ENCODE measurements around the gene DMKN.

The DMKN gene, protein sequence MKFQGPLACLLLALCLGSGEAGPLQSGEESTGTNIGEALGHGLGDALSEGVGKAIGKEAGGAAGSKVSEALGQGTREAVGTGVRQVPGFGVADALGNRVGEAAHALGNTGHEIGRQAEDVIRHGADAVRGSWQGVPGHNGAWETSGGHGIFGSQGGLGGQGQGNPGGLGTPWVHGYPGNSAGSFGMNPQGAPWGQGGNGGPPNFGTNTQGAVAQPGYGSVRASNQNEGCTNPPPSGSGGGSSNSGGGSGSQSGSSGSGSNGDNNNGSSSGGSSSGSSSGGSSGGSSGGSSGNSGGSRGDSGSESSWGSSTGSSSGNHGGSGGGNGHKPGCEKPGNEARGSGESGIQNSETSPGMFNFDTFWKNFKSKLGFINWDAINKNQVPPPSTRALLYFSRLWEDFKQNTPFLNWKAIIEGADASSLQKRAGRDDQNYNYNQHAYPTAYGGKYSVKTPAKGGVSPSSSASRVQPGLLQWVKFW

DNA sequence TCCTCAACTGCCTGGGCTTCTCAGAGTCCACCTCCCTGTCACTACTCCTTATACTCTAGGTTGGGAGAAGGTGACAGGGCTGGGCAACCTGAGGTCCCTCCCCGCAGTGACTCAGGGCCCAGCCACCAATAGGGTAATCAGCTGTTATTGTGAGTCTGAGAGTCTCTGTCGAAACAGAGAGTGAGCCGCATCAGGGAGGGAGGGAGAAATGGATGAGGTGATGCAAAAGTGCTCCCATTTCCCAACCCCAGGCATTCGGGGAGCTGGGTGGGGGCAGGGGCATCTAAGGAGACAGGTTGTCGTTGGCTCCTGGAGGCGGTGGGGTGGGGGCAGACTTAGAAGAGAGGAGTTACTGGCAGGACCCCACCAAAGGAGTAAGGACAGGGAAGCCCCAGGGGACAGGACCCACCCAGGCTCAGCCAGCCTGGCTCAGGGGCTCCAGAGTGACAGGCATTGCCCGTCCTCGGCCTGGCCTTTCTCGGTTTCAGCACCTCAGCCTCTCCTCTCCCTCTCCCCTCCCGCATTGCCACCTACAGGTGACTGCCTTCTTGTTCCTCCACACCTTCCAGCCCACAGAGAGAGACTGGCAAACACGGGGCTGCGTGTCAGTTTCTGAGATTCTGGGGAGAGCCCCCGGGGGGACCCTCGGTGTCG is at the start of gene DMKN:
Gene DMKN (minus strand): TSS at position 22 of the 654 bp plus-strand sequence. CDS start 174 bp downstream, outside the sequence.
- no peak for DNase-seq

DNA sequence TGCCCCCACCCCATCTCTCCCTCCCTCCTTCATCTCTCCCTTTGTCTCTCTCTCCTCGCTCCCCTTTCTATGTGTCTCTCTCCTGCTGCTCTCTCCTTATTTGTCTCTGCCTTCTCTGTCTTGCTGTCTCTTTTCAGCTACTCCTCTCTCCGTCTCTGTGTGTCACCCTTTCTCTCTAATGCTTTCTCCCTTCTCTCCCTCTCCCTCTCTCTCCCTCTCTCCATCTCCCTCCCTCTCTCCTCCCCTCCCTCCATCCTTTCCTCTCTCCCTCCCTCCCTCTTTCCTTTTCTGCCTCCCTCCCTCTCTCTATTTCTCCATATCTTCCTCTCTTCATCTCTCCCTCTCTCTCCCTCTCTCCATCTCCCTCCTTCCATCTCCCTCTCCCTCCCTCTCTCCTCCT is 49.3 kb upstream of the DMKN start:
- DNase-seq: no peak

DNA sequence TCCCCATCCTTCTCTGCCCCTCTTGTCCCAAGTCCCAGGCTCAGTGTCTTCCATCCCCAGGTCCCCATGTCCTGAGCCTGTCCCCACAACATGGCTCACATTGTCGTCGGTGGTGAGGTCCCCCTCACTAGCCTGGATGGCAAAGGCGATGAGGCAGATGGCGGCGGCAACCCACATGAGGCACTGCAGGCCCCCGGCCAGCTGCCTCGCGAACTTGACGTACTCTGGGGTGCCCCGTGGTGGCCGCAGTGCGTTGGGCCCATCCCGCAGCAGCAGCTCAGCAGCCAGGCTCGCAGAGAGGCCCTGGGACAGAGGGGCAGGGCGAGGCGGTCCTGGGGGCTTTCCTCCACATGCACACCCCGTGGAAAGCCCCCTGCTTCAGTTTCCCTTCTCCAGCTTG is 48.9 kb upstream of the DMKN start:
- no peak for DNase-seq

DNA sequence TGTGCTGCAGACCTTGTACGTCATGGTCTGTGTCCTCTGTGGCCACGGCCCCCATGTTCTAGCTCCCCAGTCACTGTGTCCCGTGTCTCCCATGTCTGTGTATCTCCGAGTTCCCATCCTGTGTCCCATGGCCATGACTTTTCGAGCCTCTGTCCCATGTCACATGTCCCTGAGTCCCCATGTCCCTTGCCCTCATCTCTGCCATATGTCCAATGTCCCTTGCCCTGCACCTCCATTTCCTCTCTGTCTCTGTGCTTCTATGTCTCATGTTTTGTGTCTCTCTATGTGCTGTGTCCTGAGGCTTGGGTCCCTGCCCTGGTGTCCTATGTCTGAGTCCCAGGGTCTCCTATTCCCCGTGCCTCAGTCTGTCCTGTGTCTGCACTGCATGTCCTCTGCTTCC is 48.0 kb upstream of the DMKN start:
- DNase-seq: no peak

DNA sequence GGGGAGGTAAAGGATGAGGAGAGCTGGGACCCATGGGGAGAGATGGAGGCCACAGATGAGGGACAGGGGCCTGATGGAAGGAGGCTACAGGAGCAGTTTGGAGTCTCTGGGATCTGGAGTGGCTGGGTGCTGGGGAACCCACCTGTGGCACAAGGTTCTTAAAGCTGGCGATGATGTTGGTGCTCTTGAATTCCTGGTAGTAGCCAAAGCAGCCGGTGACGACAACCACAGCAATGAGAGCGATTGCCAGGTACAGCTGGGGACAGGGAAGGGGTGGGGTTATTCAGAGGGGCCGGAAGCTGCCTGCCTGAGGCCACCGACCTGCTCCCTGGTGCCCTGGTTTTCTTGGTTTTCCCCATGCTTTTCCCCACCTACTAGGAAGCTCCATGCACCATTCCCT is 47.2 kb upstream of the DMKN start:
- DNase-seq: no peak

DNA sequence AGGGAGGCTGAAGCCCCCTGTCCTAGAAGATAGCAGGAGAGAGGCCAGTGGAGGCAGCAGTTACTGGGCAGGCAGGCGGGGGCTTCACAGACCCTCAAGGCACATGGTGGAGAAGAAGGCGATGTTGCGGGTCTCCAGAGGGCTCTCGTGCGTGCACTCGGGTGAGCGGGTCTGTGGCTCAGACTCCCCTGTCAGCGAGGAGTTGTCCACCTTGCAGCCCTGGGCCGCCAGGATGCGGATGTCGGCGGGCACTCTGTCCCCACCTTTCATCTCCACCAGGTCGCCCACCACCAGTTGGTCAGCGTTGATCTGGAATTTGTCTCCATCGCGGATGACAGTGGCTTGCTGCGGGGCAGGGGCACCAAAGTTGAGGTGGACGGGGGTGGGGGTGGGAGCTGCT is 46.8 kb upstream of the DMKN start:
- DNase-seq: no peak

DNA sequence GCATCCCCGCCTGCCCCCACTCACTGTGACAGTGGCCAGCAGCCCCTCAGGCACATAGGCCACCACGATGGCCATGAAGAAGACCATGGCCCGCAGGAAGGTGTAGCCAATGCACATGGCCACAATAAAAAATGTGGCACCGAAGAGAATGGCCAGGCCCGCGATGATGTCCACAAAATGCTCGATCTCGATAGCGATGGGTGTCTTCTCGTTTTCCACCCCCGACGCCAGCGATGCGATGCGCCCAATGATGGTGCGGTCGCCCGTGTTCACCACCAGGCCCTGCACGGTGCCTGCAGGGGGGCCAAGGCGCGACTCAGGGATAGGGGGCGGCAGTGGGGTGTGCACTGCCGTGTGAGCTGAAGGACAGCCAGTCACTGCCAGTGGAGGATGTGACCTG is 46.3 kb upstream of the DMKN start:
- no peak for DNase-seq

DNA sequence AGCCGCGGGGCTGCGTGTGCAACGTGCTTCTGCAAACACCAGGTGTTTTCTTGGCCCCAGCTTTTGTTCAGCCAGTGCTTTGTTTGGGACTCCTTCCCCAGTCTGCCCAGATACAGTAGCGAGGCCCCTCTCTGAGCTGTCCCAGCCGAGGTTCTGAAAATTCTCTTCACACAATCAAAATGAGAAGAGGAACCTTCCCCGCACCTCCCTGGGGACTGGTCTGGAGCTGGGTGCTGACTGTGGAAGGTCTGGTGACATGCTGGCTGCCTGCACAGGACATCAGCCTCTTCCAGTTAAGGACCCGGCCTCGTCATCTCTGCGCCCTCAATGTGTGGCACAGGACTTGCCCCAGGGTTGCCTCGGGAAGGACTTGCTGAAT is 45.8 kb upstream of the DMKN start:
- no peak for DNase-seq

DNA sequence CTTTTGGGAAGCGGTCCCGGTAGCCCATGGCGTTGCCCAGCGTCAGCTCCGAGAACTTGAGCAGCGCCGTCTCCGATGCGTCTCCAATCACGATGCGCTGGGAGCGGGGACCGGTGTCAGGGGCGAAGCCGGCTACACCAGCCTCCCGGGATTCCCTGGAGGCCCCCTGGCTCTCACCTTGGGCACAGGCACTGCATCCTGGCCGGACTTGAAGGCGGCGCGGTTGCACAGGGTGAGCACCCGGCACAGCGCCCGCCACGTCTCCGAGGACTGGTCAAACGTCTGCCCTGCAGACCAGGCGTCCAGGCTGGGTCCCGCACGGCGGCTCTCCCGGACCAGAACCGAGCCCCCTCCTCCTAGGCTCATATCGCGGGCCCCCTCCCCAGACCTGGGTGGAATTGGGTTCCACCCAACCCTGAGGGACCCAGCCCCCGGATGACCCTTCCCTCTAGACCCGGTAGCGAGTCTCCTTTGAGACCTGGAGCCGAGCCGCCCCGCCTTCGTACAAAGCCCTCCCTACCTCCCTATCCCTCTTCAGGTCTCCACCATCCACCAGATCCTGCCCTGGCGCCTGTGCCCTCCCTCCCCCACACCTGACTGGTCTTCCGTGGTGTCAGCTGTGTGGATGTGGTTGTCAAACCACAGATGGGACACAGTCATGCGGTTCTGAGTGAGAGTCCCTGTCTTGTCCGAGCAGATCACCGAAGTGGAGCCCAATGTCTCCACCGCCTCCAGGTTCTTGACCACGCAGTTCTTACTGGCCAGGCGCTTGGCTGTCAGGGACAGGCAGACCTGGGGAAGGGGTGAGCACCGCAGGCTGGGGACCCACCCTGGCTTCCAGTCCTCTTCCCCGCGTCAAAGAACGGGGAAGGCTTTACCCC is 45.2 kb upstream of the DMKN start:
- DNase-seq: no peak

DNA sequence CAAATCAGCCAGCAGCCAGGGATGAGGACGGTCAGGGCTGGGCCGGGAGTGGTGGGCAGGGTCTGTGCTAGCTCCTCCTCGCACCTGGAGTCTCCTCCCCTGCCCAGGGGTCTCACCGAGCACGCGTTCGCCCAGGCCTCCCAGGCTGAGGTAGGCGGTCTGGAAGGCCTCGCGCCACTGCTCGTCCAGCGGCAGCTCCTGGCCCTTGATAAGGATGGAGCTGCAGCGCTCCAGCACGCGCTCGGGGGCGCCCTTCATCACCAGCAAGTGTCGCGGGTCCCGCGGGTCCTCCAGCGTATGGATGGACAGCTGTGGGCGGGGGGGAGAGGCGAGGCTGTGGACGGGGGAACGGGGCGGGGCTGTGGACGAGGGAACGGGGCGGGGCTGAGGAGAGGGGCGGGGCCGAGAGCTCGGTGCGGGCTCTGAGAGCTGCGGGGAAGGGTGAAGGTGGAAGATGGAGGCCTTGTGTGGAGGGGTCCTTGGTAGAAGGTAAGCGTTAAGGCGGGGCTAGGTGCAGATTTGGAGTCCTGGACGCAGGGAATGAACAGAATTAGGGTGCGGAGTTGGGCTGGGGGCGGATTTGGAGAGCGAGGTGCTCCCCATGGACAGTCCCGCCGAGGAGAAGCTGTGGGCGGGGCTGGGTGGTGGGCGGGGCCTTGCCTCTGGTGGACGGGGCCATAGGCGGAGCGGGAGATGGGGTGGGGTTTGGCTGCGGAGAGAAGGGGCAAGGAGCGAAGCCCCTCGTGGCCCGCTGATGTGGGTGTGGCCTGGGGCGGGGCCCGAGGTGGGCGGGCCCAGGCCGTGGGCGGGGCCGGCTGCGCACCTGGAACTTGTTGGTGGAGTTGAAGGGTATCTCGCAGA is 44.3 kb upstream of the DMKN start:
- peak in 1 of 2 experiments; percentile 22 for DNase-seq

DNA sequence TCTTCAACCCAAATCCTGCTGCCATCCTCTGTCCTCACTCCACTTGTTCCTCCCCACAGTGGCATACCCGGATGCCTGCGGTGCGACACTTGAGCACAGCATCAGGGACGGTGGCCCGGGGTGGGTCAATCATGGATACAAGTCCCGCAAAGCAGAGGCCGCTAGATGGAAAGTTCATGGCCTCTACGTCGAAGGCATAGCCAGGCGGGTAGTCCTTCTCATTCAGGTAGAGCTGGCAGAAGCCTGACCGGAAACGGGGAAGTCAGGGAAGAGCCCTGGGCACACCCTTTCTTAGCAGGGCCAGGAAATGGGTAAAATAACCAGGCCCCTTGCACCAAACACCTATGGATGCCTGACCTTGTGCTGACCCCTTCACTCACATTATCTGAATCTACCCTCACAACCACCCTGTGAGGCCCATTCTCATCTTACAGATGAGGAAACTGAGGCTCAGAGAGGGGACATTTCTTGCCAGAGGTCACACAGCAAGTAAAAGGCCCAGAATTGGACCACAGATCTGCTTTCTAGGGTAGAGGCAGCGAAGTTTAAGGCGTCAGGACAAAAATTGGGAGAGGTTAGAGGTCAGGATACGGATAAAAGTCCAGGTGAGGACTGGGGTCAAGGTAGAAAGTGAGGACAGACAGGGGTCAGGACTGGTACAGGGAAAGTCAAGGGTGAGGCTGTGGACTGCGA is 43.5 kb upstream of the DMKN start:
- DNase-seq: no peak

DNA sequence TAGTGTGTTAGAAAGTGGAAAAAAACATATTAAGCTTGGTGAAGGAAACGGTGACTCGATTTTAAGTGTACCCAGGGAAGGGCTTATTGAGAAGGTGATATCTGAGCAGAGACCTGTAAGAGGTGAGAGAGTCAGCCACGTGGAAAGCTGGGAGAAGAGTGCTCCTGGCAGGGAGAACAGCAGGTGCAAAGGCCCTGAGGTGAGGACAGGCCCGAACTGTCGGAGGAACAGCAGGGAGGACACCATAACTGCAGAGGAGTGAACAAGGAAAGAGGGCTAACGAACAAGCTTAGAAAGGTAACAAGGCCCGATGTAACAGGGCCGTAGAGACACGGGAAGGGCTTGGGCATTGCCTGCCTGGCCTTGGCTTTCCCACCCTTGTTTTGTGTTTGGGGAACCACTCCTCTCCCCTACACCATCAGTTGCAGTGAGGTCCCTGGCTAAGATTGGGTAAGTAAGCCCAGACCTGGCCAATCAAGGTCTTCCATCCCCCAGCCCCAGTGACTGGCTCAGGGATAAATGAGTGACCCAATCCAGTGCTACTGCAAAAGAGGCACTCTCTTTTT is 42.7 kb upstream of the DMKN start:
- no peak for DNase-seq

DNA sequence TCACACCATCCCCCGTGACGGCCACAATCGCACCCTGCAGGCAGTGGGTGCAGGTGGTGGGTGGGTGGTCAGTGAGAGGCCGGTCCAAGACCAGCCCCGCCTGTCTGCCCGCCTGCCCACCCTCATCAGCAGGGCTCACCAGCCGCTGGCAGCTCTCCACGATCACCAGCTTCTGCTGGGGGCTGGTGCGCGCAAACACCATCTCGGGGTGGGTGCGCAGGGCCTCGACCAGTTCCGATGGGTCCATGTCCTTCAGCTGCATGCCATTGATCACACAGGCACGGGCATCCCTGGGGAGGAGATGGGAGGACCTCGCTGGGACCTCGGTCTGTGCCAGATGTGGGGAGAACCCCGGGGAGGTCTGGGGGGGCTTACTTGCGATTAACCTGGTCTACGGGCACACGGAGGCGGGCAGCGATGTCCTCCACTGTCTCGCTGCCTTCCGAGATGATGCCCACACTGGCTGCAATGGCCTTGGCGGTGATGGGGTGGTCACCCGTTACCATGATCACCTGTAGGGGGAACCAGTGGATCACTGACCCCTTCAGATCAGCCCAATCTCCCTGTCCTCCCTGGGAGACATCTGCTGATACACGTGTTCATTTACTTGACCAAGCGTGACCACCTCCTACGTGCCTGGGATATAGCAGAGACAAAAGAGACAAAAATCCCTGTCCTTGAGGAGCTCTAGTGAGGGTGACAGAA is 42.0 kb upstream of the DMKN start:
- no peak for DNase-seq

DNA sequence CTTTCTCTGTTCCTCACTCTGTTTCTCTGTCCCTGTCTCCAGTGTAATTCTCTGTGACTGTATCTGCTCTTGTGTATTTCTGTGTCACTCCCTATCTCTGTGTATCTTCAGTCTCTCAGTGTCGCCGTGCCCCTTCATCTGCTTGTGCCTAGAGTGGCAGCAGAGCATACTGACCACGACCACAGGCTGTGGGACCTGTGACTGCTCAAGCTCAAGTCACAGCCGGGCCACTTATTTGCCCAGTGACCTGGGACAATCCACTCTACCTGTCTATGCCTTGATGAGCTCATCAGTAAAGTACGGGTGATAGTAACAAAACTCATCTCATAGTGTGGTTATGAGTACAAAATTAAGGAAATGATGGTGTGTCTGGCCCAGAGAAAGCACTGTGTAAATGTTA is 40.6 kb upstream of the DMKN start:
- DNase-seq: no peak

DNA sequence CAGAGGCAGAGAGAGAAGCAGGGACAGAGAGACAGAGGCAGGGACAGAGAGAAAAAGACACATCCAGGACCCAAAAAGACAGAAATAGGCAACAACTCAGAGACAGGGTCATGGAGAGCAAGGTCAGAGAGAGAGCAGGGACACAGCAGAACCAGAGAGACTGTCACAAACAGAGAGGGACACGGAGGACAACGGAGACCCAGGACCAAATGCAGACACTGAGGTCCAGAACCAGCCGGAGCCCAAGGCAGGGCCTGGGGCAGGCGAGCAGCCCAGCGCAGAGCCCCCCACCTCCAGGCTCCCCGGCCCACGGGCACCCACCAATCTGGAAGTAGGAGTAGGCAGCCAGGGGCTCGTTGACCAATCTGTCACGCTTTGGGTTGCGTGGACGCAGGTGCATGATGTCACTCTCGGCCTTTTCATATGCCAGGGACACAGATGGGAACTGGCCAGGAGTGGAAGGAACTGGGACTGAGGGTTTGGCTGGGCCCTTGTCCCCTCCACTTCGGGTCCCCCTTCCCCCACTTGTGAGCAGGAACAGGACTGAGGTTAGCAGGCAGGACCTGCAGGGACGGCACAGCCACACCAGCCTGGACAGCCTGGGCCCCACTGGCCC is 40.0 kb upstream of the DMKN start:
- no peak for DNase-seq

DNA sequence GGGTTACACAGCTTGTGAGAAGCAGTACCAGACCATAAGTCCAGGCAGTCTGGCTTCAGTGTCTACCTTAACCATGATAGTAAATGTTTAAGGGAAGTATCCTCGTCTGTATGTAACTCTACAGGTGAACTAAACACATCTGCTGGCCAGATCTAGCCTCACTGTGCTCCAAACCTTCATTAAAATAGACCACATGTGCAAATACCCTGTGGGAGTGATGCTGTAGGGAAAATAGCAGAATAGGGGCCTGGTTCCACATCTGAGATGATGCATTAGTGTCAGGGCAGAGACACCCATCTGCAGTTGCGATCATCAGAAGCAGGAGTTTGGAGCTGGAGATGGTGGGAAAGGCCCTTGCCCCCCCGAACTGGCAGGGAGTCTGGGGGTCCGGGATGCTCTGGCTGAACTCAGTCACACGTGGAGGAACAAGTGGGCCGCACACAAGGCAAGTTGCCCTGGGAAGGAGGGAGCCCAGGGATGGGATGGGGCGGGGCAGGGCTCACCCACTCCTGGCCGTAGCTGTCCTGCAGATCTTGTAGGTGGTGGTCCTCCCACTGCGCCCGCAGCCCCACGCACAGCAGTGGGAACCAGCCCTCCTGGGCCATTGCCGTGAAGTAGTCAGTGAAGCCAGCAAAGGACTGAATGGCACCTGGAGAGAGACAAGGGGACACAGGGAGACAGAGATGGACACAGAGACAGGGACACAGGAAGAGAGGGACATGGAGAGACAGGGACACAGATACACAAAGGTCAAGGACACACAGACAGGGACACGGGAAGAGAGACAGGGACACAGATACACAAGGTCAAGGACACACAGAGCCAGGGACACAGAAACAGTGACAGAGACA is 39.3 kb upstream of the DMKN start:
- no peak for DNase-seq

DNA sequence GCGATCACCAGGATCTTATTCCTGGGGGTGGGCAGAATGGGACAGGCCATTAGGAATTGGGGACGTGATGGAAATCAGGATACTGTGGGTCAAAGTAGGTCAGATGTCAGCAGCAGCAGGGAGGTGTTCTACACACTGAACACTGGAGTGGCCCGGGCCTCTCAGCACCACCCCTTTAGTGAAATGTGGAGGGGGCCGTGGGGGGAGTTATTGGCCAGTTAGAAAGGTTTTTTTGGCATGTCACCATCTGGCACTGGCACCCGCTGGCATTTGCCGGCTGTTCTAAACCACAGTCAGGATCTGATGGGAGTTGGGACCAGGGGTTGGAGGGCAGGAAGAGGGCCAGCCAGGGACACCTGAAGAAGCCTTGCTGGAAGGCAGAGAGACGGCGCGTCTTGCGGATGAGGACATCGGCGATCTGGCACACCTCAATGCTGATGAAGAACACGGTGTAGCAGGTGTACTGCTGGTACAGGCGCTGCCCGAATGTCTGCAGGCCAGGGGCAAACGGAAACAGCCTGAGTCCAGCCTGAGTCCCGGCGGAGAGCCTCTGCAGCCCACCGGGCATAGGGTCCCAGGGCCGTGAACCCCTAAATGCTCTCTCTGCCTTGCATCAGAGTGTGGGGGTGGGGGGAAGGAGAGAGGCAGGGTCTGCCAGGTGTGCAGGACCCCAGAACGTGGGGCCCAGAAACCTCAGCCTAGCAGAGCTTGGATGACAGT is 37.8 kb upstream of the DMKN start:
- DNase-seq: no peak

DNA sequence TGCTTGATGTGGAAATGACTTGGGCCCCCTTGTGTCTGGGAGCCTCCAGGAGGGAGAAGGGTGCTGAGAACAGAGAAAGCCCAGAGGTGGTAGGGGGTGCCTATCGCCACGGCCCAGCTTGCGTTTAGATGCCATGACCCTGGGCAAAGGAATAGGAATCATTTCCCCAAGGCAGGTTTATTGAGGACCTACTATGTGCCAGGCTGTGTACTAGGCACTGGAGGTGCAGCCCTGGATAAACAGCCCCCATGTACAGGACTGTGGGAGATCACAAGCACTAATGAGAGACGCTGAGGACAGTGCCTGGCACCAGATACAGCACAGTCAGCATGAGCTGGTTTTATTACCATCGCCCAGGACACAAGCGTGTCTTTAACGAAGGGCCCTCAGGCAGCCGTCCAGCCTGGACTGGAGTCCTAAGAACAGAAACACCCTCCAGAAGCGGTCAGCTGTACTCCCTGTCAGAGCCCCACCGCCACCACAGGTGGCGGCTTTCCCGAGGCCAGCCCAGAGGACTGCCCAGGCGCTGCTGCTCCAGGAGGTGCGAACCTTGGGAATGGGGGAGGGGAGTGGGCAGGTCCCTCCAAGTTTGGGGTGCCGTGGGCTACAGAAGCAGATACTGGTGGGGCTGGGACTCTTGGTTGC is 36.6 kb upstream of the DMKN start:
- no peak for DNase-seq

Data from cerebellar nuclear complex (tissue), 1 donor.